Smooth muscle cell (in vitro differentiated cells): Measurements from ENCODE around the gene CEP63. TPM values are rescaled to one million over a fixed set of nuclear protein-coding genes. Genes with fewer than 3 reads are reported as not detected.
A peak's percentile ranks its signal among the peaks of the same experiment; 100 is the strongest.

Experiments
- DNase-seq: peaks from one replicate; lab custom pipeline; 2025; ENCODE audit not compliant: unreplicated experiment; lab: John Stamatoyannopoulos, UW
- H2AFZ ChIP-seq: fragments of 200-600 bp; sonication (generic); 2 replicates; pipeline ENCODE4 v1.6.0; 2016; ENCODE audit warnings: antibody characterized with exemption, low read depth, mild to moderate bottlenecking
- H3F3A ChIP-seq: fragments of 200-600 bp; sonication (generic); 2 replicates; pipeline ENCODE4 v1.6.0; 2017; ENCODE audit warnings: antibody characterized with exemption, low read depth
- H3K27ac ChIP-seq: fragments of 200-600 bp; sonication (generic); 2 replicates; pipeline ENCODE4 v1.5.1; 2016; ENCODE audit warnings: low read depth, mild to moderate bottlenecking
- H3K27me3 ChIP-seq: fragments of 200-600 bp; sonication (generic); 2 replicates; pipeline ENCODE4 v1.6.1; 2016; ENCODE audit warnings: low read depth, mild to moderate bottlenecking
- H3K36me3 ChIP-seq: fragments of 200-600 bp; sonication (generic); 2 replicates; pipeline ENCODE4 v1.5.1; 2016; ENCODE audit warnings: low read depth
- H3K4me1 ChIP-seq: fragments of 200-600 bp; sonication (generic); 2 replicates; pipeline ENCODE4 v1.5.1; 2016; ENCODE audit warnings: low read depth
- H3K4me2 ChIP-seq: fragments of 200-600 bp; sonication (generic); 2 replicates; pipeline ENCODE4 v1.6.0; 2016; ENCODE audit warnings: mild to moderate bottlenecking
- H3K4me3 ChIP-seq: fragments of 200-600 bp; sonication (generic); 2 replicates; pipeline ENCODE4 v1.5.1; 2016; ENCODE audit warnings: mild to moderate bottlenecking
- H3K79me2 ChIP-seq: fragments of 200-600 bp; sonication (generic); 2 replicates; pipeline ENCODE4 v1.6.0; 2016; ENCODE audit warnings: low read depth, mild to moderate bottlenecking
- H3K9ac ChIP-seq: fragments of 200-600 bp; sonication (generic); 2 replicates; pipeline ENCODE4 v1.6.0; 2016; ENCODE audit warnings: low read depth
- H3K9me3 ChIP-seq: fragments of 200-600 bp; sonication (generic); replicated peaks from 2 replicates; pipeline ENCODE4 v1.5.1; 2016; ENCODE audit warnings: low read depth
- H4K20me1 ChIP-seq: fragments of 200-600 bp; sonication (generic); 2 replicates; pipeline ENCODE4 v1.6.0; 2016; ENCODE audit warnings: low read depth
- WGBS: methylation state at CpG from one replicate; pipeline ENCODE4 v1.1.7; 2016; ENCODE audit warnings: low lambda C conversion rate; 5-methylcytosine and 5-hydroxymethylcytosine counted together
- polyA plus RNA-seq: library from polyadenylated mRNA; unstranded; fragments of >200 nt; fragmentation: Nextera tagmentation; extraction: Ambion mirVana; gene quantifications from 2 replicates; pipeline ENCODE4 v1.2.1, GENCODE V29; 2016
- total RNA-seq: library from RNA; depleted of rRNA; stranded (reverse); fragments of >200 nt; gene quantifications from 2 replicates; pipeline ENCODE4 v1.2.3, GENCODE V29; 2014
- TF ChIP-seq, protein P1 (sequence below): fragments of 200-600 bp; sonication (generic); IDR thresholded peaks from 2 replicates; pipeline ENCODE4 v1.5.1; 2017; ENCODE audit warnings: borderline replicate concordance, mild to moderate bottlenecking, antibody characterized with exemption; ENCODE audit not compliant: insufficient read depth, poor library complexity, severe bottlenecking

The CEP63 gene
- total and polyA plus RNA-seq, 2 experiments from 2014 or later, result 16.9 to 24.5 TPM

DNA sequence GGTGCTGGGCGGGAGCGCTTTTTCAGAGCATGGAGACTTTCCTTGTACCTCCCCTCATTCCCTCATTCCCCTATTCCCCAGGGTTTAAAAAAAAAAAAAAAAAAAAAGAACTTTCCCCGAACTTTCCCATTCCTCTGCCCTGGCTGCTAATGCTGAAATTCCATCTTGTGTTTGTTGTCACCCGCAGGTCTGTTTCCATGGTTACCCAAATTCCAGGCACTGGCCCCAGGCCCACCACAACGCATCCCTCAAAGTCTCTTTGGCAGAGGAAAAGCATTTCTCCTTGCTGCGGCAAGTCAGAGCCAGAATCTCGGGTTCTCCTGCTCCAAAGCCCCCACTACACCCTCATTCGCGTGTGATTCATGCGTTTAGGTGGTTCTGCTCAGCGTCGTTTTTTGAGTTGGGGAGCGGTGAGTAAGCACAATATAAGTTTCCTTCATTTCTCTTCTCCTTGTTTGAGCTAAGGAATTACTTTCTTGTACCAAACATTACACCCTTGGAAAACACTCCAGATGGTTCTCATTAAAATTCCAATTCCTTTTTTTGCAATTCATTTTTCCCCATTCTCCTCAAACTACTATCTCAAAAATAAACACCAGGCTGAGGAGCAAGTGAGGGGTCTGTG, 21.7 kb upstream of the CEP63 start:
- Histone ChIP-seq H3K4me3 (peak overlapping the region; percentile 5), H3K79me2 (no peaks in the 10 kb centered on the region), H3K9me3 (no peaks in the 10 kb centered on the region), H2AFZ (no peak overlapping the region), H3F3A (peaks cover 27% of the 10 kb centered on the region), H3K4me1 (peaks cover 43% of the 10 kb centered on the region), H3K36me3 (no peaks in the 10 kb centered on the region), H3K27ac (peak overlapping the region; percentile 93), H3K27me3 (no peaks in the 10 kb centered on the region), H3K4me2 (peak overlapping the region; percentile 57), H4K20me1 (no peaks in the 10 kb centered on the region), H3K9ac (peak overlapping the region; percentile 84)
- peak; percentile 11 for DNase-seq
- 9% methylated on average over 13 of the region's 13 CpGs for WGBS
- TF ChIP-seq, protein P1, sequence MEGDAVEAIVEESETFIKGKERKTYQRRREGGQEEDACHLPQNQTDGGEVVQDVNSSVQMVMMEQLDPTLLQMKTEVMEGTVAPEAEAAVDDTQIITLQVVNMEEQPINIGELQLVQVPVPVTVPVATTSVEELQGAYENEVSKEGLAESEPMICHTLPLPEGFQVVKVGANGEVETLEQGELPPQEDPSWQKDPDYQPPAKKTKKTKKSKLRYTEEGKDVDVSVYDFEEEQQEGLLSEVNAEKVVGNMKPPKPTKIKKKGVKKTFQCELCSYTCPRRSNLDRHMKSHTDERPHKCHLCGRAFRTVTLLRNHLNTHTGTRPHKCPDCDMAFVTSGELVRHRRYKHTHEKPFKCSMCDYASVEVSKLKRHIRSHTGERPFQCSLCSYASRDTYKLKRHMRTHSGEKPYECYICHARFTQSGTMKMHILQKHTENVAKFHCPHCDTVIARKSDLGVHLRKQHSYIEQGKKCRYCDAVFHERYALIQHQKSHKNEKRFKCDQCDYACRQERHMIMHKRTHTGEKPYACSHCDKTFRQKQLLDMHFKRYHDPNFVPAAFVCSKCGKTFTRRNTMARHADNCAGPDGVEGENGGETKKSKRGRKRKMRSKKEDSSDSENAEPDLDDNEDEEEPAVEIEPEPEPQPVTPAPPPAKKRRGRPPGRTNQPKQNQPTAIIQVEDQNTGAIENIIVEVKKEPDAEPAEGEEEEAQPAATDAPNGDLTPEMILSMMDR, result no peak

DNA sequence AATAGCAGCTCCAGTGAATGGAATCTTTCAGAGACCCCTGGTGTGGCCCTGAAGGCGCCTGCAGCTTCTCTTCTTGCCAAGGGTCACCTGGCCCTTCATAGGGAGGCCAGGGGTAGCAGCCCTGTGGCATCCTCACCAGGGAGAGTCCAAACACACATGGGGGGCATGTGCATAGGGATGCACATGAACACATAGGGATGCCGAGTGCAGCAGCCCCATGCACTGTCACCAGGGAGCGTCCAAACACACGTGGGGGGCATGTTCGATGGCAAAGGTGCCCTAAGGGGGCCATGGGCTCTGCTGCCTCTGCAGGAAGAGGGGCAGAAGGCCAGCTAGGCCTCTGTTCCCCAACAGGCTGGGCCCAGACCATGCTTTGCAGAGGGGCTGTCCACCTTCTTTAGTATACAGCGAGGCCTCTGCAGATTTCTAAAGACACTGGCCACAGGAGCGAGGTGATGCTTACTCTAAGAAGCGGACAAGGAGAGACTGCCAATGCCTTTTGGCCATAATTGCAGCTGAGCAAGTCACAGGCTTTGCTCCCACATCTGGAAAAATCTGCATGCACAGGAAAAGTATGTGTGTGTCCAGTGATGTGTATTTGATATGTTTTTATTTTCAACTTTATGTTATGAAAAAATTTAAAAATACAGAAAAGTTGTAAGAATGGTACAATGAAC, 21.0 kb upstream of the CEP63 start:
- Histone ChIP-seq H3K79me2 (no peaks in the 10 kb centered on the region), H2AFZ (no peak overlapping the region), H3K4me2 (peak overlapping the region; percentile 57), H3K9me3 (no peaks in the 10 kb centered on the region), H3K27me3 (no peaks in the 10 kb centered on the region), H4K20me1 (no peaks in the 10 kb centered on the region), H3K4me3 (peak overlapping the region; percentile 5), H3K9ac (peak overlapping the region; percentile 84), H3K4me1 (peaks cover 43% of the 10 kb centered on the region), H3K27ac (peak overlapping the region; percentile 93), H3F3A (peaks cover 27% of the 10 kb centered on the region), H3K36me3 (no peaks in the 10 kb centered on the region)
- TF ChIP-seq, protein P1, result no peak
- DNase-seq, result no peak
- WGBS, result 89% methylated on average over 8 of the region's 8 CpGs

DNA sequence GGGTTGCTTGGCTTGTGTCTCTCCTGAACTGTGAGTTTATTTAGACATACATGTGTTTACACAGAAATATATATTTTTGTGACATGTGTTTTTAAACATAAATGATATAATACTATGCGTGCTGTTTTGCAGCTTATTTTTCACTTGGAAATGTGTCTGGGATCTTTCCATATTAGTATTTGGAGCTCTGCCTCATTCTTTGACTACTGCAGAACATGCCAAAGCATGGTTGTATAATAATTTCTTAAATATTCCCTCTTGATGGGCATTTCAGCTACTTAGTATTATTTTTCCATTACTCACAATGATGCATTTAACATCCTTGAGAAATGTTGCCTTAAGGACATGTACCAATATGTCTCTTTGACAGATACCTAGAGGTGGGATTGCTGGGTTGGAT, 19.5 kb upstream of the CEP63 start:
- peaks cover 41% of the 10 kb centered on the region for H3K4me1 ChIP-seq
- no peaks in the 10 kb centered on the region for H3K9me3 ChIP-seq
- H3K36me3 ChIP-seq, result no peaks in the 10 kb centered on the region
- WGBS, result 96% methylated on average over 1 of the region's 1 CpG
- TF ChIP-seq, protein P1, result no peak
- peaks cover 20% of the 10 kb centered on the region for H3F3A ChIP-seq
- no peak overlapping the region for H3K4me2 ChIP-seq
- no peak overlapping the region for H3K9ac ChIP-seq
- no peak overlapping the region for H3K4me3 ChIP-seq
- H3K79me2 ChIP-seq, result no peaks in the 10 kb centered on the region
- H3K27me3 ChIP-seq, result no peaks in the 10 kb centered on the region
- DNase-seq, result no peak
- no peak overlapping the region for H3K27ac ChIP-seq
- no peak overlapping the region for H2AFZ ChIP-seq
- H4K20me1 ChIP-seq, result no peaks in the 10 kb centered on the region
